Frontal cortex (tissue), 4 donors: ENCODE results near the gene HMG20B. TPM values are rescaled to one million over a fixed set of nuclear protein-coding genes. Genes with fewer than 3 reads are reported as not detected.
"Not testable (repeated sequence)": the region's sequence is repeated elsewhere in the genome, so short reads cannot be mapped to it uniquely, and the experiment has no call there.

Experiments
- DNase-seq, 2 donors: peaks; one replicate each; pipeline ENCODE4 v3.0.0; 2012; ENCODE audit warnings: low spot score in 2 of 2
- FAIRE-seq: peaks from 2 replicates; lab custom pipeline; 2012; peaks lifted over from hg19 to GRCh38; lab: Jason Lieb, UNC
- total RNA-seq: library from RNA; depleted of rRNA; stranded (reverse); fragments of >200 nt; gene quantifications from one replicate; pipeline ENCODE4 v1.2.3, GENCODE V29; 2014
- donor health status: control.
- donor health status: control.
- donor health status: control.

HMG20B gene
- total RNA-seq, 1 donor from 2014 or later: 13.9 TPM

GRCh38 chr19:3554254-3555083 is 18.3 kb upstream of the HMG20B start:
- DNase-seq (no peak), FAIRE-seq (no peak)

GRCh38 chr19:3555653-3556422 is 16.9 kb upstream of the HMG20B start:
- FAIRE-seq: no peak
- DNase-seq: peak in 1 of 2 donors; percentile 27

DNA sequence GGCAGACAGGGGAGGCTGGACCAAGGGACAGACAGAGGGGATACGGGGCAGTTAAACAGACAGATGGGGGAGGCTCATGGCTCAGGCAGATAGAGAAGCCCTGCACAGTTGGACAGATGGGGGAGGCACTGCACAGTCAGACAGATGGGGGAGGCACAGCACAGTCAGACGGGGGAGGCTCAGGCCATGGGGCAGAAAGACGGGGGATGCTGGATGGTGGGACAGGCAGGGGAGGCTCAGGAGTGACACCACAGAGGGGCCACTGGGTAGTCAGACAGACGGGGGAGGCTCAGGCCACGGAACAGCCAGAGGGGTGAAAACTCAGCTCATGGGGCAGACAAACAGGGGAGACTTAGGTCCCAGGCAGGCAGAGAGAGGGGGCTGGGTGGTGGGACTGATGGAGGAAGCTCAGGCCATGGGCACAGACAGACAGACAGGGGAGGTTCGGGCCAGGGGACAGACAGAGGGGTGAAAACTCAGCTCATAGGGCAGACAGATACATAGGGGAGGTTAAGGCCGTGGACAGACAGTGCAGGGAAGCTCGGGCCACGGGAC is 16.2 kb upstream of the HMG20B start:
- peak in 1 of 2 donors; percentile 49 for DNase-seq
- FAIRE-seq: no peak

DNA sequence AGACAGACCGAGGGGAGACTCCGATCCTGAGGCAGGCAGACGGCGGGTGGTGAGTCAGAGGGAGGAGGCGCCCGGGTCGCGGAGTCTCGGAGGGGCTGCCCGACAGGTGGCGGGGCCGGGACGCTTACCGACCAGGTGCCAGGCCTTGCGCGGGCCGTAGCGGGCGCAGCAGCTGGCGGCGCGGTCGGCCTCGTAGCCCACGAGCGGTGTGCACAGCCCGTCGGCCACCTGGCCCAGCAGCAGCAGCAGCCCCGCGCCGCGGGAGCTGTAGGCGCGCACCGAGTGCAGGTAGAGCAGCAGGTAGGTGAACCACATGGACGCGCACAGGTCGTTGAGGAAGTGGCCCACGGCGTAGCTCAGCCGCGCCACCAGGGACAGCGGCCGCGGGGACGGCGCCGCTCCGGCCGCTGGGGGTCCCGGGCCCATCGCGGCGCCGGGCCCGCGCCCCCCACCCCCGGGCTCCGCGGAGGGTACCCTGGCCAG is 15.7 kb upstream of the HMG20B start:
- FAIRE-seq: no peak
- peak in 1 of 2 donors; percentile 74 for DNase-seq

GRCh38 chr19:3557461-3558248 is 15.1 kb upstream of the HMG20B start, which contains the start of gene MFSD12:
MFSD12 (minus strand) TSS chr19:3557586; CDS start chr19:3557403, 183 bp downstream.
- FAIRE-seq (no peak), DNase-seq (peak; percentile 100)

DNA sequence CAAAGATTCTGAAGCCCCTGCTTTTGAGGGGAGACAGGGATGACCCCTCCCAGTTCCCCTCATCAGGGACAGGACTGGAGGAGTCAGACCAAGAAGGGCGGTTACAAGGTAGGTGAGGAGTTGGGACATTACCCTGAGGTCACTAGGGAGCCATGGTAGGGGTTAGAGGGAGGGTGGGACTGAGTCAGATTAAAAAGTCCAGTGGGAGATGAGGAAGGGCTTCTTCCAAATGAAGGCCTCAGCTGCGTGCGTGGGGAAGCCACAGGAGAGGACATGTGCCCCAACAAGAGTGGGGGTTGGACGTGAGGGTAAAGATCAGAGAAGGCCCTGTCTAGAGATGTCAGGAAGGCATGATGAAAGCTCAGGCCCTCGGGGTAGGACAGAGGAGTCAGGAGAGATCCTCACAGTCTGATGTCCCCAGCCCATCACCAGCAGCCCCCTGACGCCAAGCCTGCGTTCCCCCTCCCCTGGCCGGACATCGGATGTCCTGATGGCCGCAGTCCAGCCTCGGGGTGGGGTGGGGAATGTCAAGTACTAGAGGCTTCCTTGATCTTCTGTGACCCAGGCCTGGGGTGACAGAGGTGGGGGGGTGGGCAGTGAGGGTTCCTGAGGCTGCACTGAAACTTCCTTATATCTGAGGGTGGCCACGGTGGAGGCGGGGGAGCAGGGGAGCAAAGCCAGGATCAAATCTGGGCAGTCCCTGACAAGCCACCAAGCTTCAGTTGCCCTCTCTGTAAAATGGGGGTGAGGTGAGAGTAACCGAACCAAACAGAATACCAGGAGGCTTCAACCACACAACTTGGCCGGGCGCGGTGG is 8.8 kb upstream of the HMG20B start:
- DNase-seq (no peak), FAIRE-seq (no peak)

- DNase-seq: no peak
- no peak for FAIRE-seq
Measured at GRCh38 chr19:3565139-3565538, 7.6 kb upstream of the HMG20B start.

DNA sequence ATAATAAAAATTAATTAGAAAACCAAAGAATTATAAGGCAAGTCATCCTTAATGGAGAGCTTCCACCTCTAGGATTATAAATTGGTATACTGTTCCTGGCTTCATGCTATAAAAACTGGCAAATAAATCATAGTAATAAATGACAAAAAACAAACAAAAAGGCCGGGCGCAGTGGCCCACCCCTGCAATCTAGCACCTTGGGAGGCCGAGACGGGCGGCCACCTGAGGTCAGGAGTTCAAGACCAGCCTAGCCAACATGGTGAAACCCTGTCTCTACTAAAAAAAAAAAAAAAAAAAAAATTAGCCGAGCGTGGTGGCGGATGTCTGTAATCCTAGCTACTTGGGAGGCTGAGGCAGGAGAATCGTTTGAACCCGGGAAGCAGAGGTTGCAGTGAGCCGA is 2.7 kb upstream of the HMG20B start:
- not testable (repeated sequence) for DNase-seq, FAIRE-seq

GRCh38 chr19:3570606-3571011 is 2.1 kb upstream of the HMG20B start:
- no peak for DNase-seq
- no peak for FAIRE-seq

DNA sequence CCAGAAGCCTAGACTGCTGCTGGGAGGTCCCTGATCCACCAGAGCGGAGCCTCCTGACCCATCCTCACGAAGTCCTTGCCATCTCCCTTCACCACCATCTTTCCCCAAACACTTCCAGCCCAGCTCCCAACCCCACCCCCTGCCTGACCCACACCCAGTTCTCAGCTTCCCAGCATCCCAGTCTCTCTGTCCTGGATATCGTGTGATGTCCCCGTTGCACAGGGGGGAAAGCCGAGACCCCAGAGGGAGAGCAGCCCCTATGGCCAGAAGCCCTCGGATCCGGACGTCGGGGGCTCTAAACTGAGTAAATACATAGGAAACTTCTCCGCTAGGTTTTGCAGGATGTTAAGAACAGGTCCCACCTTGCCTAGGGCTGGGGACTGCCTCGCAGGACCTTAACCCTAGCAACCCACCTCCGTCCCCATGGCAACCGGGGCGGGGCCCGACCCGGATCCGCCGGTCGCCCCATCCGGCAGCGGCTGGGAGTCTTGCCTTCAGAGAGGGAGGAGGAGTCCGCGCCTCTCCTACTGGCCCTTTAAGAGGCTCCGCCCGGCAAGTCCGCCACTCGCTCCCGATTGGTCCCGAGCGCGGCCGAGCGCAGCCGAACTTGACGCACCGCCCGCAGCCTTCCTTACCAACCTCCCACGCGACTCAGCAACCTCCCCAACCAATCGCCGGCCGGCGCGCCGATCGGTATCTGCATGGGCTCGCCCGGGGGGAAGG is 451 bp upstream of the HMG20B start:
- peak; percentile 92 for FAIRE-seq
- DNase-seq: peak; percentile 97 to 98

DNA sequence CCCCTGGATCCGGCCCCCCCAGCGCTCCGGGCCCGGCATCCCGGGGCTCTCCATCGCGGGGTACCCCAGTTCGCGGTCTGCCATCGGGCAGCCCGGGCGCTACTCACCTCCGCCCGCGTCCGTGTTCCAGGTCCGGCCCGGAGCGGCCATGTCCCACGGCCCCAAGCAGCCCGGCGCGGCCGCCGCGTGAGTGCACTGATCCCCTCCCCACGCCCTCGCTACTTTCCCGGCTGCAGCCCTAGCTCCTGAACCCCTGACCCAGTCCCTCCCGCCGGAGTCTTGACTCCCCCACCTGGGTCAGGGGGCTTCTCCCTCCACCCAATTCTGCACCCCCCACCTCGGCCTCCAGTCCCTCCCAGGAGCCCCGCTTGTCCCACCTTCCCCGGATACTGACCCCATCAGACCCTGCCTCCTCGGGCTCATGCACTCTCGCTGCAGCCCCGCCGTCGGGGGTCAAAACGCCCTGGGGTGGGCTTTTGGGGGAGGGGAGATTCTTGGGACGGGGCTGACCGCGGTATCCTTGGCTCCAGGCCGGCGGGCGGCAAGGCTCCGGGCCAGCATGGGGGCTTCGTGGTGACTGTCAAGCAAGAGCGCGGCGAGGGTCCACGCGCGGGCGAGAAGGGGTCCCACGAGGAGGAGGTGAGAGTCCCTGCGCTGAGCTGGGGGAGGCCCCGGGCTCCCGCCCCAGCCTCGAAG is 566 bp downstream of the HMG20B start:
- FAIRE-seq: no peak
- peak in 1 of 2 donors; percentile 60 for DNase-seq

DNA sequence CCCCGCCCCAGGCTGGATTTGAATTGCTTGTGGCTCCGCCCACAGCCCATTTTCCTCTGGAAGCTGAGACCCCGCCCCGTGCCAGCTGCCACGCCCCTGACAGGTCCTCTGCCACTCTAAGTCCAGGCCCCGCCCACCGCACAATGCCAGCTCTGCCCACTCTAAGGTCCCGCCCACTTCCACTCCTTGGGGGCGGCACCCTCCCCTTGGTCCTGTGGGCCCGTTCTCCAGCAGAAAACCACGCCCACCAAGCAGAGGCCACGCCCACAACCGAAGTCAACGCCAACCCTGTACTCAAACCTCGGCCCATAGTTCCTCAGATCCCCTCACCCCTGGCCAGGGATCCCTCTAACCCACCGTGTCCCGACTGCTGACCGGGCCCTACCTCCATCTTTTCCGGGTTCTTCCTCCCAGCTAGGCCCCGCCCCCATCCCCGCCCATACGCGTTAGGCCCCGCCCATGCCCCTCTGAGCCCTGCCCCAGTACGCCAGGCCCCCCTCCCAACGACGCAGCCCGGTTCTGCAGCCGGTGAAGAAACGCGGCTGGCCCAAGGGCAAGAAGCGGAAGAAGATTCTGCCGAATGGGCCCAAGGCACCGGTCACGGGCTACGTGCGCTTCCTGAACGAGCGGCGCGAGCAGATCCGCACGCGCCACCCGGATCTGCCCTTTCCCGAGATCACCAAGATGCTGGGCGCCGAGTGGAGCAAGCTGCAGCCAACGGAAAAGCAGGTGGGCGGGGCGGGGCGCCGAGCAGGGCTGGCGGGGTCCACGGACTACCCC is 1.3 kb downstream of the HMG20B start:
- no peak for FAIRE-seq
- peak; percentile 62 to 76 for DNase-seq

DNA sequence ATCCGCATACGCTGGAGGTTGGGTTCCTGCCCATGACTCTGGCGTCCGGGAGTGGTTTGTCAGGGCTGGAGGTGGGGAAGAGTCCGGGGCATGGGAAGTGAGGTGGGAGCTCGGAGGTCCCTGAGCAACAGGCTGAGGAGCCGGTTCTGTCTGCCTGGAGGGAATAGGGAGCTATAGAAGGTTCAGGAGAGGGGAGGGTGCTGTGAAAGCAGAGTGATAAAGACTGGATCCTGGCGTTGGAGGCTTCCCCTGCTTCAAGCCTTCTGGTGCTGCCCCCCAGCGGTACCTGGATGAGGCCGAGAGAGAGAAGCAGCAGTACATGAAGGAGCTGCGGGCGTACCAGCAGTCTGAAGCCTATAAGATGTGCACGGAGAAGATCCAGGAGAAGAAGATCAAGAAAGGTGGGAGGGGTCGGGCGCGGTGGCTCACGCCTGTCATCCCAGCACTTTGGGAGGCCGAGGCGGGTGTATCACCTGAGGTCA is 2.6 kb downstream of the HMG20B start:
- FAIRE-seq: no peak
- DNase-seq: no peak

- FAIRE-seq: no peak
- no peak for DNase-seq
Measured at GRCh38 chr19:3575949-3576673, 3.4 kb downstream of the HMG20B start.

DNA sequence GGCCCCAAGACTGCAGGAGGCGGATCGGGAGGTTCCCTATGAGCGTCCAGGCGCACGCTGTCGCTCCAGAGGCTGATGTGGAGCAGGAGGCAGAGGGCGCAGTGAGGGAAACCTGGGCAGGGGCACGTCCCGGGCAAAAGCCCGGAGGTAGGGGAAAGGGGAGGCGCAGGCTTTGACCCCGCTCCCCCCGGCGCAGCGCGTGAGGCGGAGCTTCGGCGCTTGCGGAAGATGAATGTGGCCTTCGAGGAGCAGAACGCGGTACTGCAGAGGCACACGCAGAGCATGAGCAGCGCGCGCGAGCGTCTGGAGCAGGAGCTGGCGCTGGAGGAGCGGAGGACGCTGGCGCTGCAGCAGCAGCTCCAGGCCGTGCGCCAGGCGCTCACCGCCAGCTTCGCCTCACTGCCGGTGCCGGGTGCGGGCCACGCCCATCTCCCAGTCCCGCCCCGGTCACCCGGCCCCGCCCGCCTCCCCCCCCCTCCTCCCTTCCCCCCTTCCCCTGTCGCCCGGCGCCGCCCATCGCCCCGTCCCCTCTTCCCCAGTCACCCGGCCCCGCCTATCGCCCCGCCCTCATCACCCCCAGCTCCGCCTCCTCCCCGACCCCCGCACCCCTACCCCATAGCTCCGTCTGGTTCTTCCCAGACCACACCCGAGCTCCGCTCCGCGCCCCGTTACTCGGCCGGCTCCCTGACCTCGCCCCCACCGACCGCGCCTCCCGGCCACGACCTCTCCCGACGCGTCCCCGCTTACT is 4.1 kb downstream of the HMG20B start:
- FAIRE-seq: no peak
- peak; percentile 77 for DNase-seq
